ENCODE data around the gene KRTAP5-9. TPM values are rescaled to one million over a fixed set of nuclear protein-coding genes. Genes with fewer than 3 reads are reported as not detected.

KRTAP5-9 gene
- total and polyA plus RNA-seq, 2 of the 8 experiments (the other 6 are each of a cell fraction or from before 2014, with no cell fraction given): 0.11 TPM; not detected in 1

DNA sequence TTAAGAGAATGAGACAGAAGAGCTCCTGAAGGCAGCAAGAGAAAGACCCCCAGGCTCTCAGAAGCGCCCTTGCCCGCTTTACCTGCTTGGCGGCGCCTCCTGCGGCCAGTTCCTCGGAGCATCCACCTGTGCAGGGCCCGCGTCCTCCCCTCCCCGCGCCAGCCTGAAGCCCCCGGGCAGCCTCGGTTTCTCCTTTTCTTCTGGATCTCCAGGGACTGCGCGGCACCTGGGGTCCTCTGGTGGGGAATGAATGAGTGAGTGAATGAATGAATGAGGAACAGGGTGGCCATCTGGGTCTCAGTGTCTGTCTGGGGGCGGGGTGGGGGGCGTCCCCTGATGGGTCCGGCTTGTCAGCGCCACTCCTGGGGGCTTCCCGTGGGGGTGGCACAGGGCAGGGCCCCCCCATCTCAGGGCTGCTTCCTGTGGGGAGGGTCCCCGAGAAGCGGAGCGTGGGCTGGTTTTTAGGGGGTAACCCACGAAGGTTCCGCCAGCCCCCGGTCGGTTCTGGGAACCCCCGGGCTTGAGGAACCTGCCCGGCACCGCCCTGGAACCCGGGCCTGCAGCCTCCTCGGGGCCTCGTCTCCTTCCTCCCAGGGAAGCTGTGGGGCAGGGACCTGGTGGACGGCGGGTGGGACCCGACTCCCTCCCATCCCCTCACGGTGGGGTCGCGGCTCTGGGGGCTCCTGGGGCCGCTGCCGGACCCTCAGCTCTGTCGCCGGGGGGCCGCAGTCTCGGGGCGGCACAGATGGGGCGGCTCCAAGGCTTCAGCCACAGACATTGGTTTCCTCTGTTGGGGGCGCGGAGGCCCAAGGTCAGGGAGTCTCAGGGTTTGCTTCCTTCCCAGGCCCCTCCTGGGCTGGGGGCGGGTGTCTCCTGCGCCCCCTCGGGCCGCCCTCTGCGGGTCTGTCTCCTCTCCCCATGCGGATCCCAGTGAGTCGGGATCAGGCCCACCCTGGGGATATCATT lies 29.4 kb upstream of the KRTAP5-9 start:
- ChIA-PET POLR2A (ENCODE audit: partially characterized antibody) (interaction anchor here (1.1 kb wide), 1 partner anchor 12 kb away, joined by 3 read pairs; no protein-coding TSS in a partner anchor), CTCF (ENCODE audit: partially characterized antibody) (interaction anchor here (1.4 kb wide), 1 partner anchor 12 kb away, joined by 3 read pairs; no protein-coding TSS in a partner anchor)
- Histone ChIP-seq H4K8ac (ENCODE audit: extremely low read depth, insufficient read depth, low read length) (no peak overlapping the region), H2BK20ac (ENCODE audit: low read length) (no peak overlapping the region), H2AK5ac (ENCODE audit: low read depth, low read length) (no peak overlapping the region), H3K23ac (ENCODE audit: insufficient read length) (no peak overlapping the region), H3K27me3 (replicated peaks in 1 of 4; ENCODE audit: control insufficient read depth in 3 of 4, extremely low read depth in 1 of 4, insufficient read depth in 3 of 4, low read length in 3 of 4) (peaks cover 0 to 2% (median 0%) of the 10 kb centered on the region in 4 experiments; a peak in 1 of 7 replicates), H3K4me1 (replicated peaks in 1 of 4; ENCODE audit: control insufficient read depth in 3 of 4, insufficient read depth in 4 of 4, low read length in 3 of 4) (no peaks in the 10 kb centered on the region), H3K14ac (ENCODE audit: insufficient read length) (no peak overlapping the region), H3K4me2 (ENCODE audit: insufficient read depth in 1 of 2, low read depth in 2 of 2, low read length in 2 of 2) (no peak overlapping the region), H3K4ac (replicated peaks; ENCODE audit: insufficient read length, low read depth, low read length) (no peak overlapping the region), H2BK12ac (ENCODE audit: low read depth, low read length) (no peak overlapping the region), H3K56ac (replicated peaks; ENCODE audit: insufficient read length, low read depth, low read length) (no peak overlapping the region), H3K36me3 (ENCODE audit: control insufficient read depth in 2 of 4, insufficient read depth in 4 of 4, low read length in 3 of 4) (no peaks in the 10 kb centered on the region), H2BK5ac (ENCODE audit: low read depth, low read length) (no peak overlapping the region), H3K18ac (ENCODE audit: extremely low read depth, low read length) (no peak overlapping the region), H3K79me1 (ENCODE audit: low read depth, low read length) (no peaks in the 10 kb centered on the region), H3K9me3 (ENCODE audit: insufficient read depth in 2 of 2, low read depth in 1 of 2, low read length in 1 of 2) (no peaks in the 10 kb centered on the region), H2BK15ac (ENCODE audit: low read length) (no peak overlapping the region), H3K9ac (replicated peaks in 1 of 4; ENCODE audit: extremely low read depth in 1 of 4, low read depth in 3 of 4, low read length in 3 of 4) (no peak overlapping the region), H4K5ac (ENCODE audit: insufficient read length, low read depth, low read length) (no peak overlapping the region), H3K27ac (ENCODE audit: low read depth, low read length) (no peak overlapping the region), H4K20me1 (replicated peaks in 1 of 2; ENCODE audit: control insufficient read depth in 1 of 2, insufficient read depth in 2 of 2, low read length in 2 of 2) (no peaks in the 10 kb centered on the region), H3K79me2 (ENCODE audit: control insufficient read depth in 1 of 2, insufficient read depth in 2 of 2, low read length in 2 of 2) (no peaks in the 10 kb centered on the region), H3K4me3 (ENCODE audit: extremely low read depth in 1 of 4, insufficient read depth in 2 of 4, low read depth in 3 of 4, low read length in 4 of 4) (no peak overlapping the region), H4K91ac (replicated peaks; ENCODE audit: insufficient read length, low read length) (no peak overlapping the region), H3K23me2 (ENCODE audit: low read depth, low read length) (no peaks in the 10 kb centered on the region), H2AFZ (ENCODE audit: low read length) (no peak overlapping the region), H2BK120ac (replicated peaks; ENCODE audit: low read depth, low read length) (no peak overlapping the region)
- FAIRE-seq (no peak), DNase-seq (ENCODE audit: low read depth in 1 of 2, low spot score in 2 of 2) (peak in 1 of 2 experiments; percentile 41)
- WGBS, 2 experiments (ENCODE audit: extremely low coverage in 1 of 2, insufficient coverage in 1 of 2, insufficient read length in 1 of 2, insufficient replicate concordance in 2 of 2, low coverage in 1 of 2, low lambda C conversion rate in 2 of 2, missing lambda C conversion rate in 1 of 2): 94% methylated on average over 31 of the region's 55 CpGs; no CpG with 5 or more reads in 1 of the 2 experiments
- TF ChIP-seq ZNF274 (IDR thresholded peaks at IDR 0.05; ENCODE audit: borderline replicate concordance, extremely low read depth, low read length) (no peak), JUN (IDR thresholded peaks at IDR 0.05; ENCODE audit: low read depth, low read length) (no peak), RAD21 (IDR thresholded peaks at IDR 0.05 in 1 of 2, conservative IDR thresholded peaks at IDR 0.05 in 1 of 2; ENCODE audit: low read depth in 2 of 2, low read length in 2 of 2) (no peak), CBX5 (IDR thresholded peaks at IDR 0.05; ENCODE audit: low read depth, low read length) (no peak), BACH1 (IDR thresholded peaks at IDR 0.05; ENCODE audit: low read length) (no peak), GABPA (IDR thresholded peaks at IDR 0.05; ENCODE audit: borderline replicate concordance, insufficient read depth, low read length) (no peak), GTF2F1 (IDR thresholded peaks at IDR 0.05; ENCODE audit: borderline replicate concordance, low read depth, low read length) (no peak)
- TF ChIP-seq, protein P1, sequence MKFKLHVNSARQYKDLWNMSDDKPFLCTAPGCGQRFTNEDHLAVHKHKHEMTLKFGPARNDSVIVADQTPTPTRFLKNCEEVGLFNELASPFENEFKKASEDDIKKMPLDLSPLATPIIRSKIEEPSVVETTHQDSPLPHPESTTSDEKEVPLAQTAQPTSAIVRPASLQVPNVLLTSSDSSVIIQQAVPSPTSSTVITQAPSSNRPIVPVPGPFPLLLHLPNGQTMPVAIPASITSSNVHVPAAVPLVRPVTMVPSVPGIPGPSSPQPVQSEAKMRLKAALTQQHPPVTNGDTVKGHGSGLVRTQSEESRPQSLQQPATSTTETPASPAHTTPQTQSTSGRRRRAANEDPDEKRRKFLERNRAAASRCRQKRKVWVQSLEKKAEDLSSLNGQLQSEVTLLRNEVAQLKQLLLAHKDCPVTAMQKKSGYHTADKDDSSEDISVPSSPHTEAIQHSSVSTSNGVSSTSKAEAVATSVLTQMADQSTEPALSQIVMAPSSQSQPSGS (IDR thresholded peaks at IDR 0.05; ENCODE audit: low read length): no peak
- TF ChIP-seq, protein P2, sequence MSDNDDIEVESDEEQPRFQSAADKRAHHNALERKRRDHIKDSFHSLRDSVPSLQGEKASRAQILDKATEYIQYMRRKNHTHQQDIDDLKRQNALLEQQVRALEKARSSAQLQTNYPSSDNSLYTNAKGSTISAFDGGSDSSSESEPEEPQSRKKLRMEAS (IDR thresholded peaks at IDR 0.05): no peak

Data from H1 (cell line).